H9 (cell line): ENCODE results near the gene NOSIP. TPM values are rescaled to one million over a fixed set of nuclear protein-coding genes. Genes with fewer than 3 reads are reported as not detected.
A peak's percentile ranks its signal among the peaks of the same experiment; 100 is the strongest.

Experiments used
- DNase-seq: peaks from one replicate; pipeline ENCODE4 v3.0.0-alpha.2; 2017
- H2AFZ ChIP-seq: one replicate; pipeline ENCODE4 v1.6.1; 2013; ENCODE audit warnings: mild to moderate bottlenecking, low read length, control low read depth, moderate library complexity
- H2AK5ac ChIP-seq: 2 replicates; pipeline ENCODE4 v1.6.1; 2013; ENCODE audit warnings: low read length, control low read depth, mixed read lengths; ENCODE audit not compliant: insufficient read length
- H2BK120ac ChIP-seq: one replicate; pipeline ENCODE4 v1.6.1; 2013; ENCODE audit warnings: low read depth, mild to moderate bottlenecking, low read length, control low read depth, inconsistent platforms; ENCODE audit not compliant: poor library complexity, severe bottlenecking
- H2BK12ac ChIP-seq: 2 replicates; pipeline ENCODE4 v1.6.1; 2013; ENCODE audit warnings: low read length, control low read depth, mixed read lengths, low read depth; ENCODE audit not compliant: insufficient read length
- H2BK15ac ChIP-seq: 2 replicates; pipeline ENCODE4 v1.6.1; 2013; ENCODE audit warnings: low read depth, low read length, control low read depth
- H2BK20ac ChIP-seq: one replicate; pipeline ENCODE4 v1.6.1; 2013; ENCODE audit warnings: low read depth, mild to moderate bottlenecking, low read length, control low read depth, inconsistent platforms; ENCODE audit not compliant: poor library complexity, severe bottlenecking
- H2BK5ac ChIP-seq: 2 replicates; pipeline ENCODE4 v1.6.1; 2013; ENCODE audit warnings: low read length, control low read depth, mixed read lengths; ENCODE audit not compliant: insufficient read length
- H3K14ac ChIP-seq: 2 replicates; pipeline ENCODE4 v1.6.1; 2013; ENCODE audit warnings: low read length, control low read depth; ENCODE audit not compliant: insufficient read depth
- H3K18ac ChIP-seq: 2 replicates; pipeline ENCODE4 v1.6.1; 2013; ENCODE audit warnings: low read depth, mild to moderate bottlenecking, mixed read lengths, low read length, control low read depth; ENCODE audit not compliant: insufficient read length
- H3K23ac ChIP-seq: 2 replicates; pipeline ENCODE4 v1.6.1; 2013; ENCODE audit warnings: low read length, control low read depth, mixed read lengths, low read depth; ENCODE audit not compliant: insufficient read length
- H3K23me2 ChIP-seq: 2 replicates; pipeline ENCODE4 v1.6.1; 2013; ENCODE audit warnings: low read depth, mild to moderate bottlenecking, mixed read lengths, low read length, control low read depth; ENCODE audit not compliant: insufficient read length, poor library complexity, severe bottlenecking
- H3K27ac ChIP-seq: 2 replicates; pipeline ENCODE4 v1.5.1; 2013; ENCODE audit warnings: low read length, control low read depth, mixed read lengths, low read depth; ENCODE audit not compliant: insufficient read length
- H3K27me3 ChIP-seq: 2 replicates; pipeline ENCODE4 v1.6.1; 2013; ENCODE audit warnings: low read length, control low read depth, inconsistent platforms; ENCODE audit not compliant: insufficient read depth
- H3K4ac ChIP-seq: 2 replicates; pipeline ENCODE4 v1.6.1; 2013; ENCODE audit warnings: low read depth, mild to moderate bottlenecking, control low read depth, inconsistent platforms, low read length, moderate library complexity
- H3K4me1 ChIP-seq: 2 replicates; pipeline ENCODE4 v1.6.1; 2013; ENCODE audit warnings: low read length, control low read depth, inconsistent platforms; ENCODE audit not compliant: insufficient read depth
- H3K4me2 ChIP-seq: 2 replicates; pipeline ENCODE4 v1.6.1; 2013; ENCODE audit warnings: low read length, control low read depth, mixed read lengths; ENCODE audit not compliant: insufficient read length, insufficient read depth
- H3K56ac ChIP-seq: 2 replicates; pipeline ENCODE4 v1.6.1; 2013; ENCODE audit warnings: low read depth, mild to moderate bottlenecking, mixed read lengths, low read length, control low read depth; ENCODE audit not compliant: insufficient read length
- H3K79me1 ChIP-seq: 2 replicates; pipeline ENCODE4 v1.6.1; 2013; ENCODE audit warnings: low read depth, mild to moderate bottlenecking, moderate library complexity, low read length, control low read depth, inconsistent platforms; ENCODE audit not compliant: insufficient read depth, poor library complexity, severe bottlenecking
- H3K79me2 ChIP-seq: 2 replicates; pipeline ENCODE4 v1.6.1; 2013; ENCODE audit warnings: low read length, control low read depth, inconsistent platforms; ENCODE audit not compliant: insufficient read depth
- H3K9ac ChIP-seq: 2 replicates; pipeline ENCODE4 v1.6.1; 2013; ENCODE audit warnings: low read length, control low read depth, mixed read lengths; ENCODE audit not compliant: insufficient read length; ENCODE audit errors: extremely low read depth
- H3K9me3 ChIP-seq: one replicate; pipeline ENCODE4 v1.6.1; 2013; ENCODE audit warnings: low read depth, low read length, inconsistent platforms; ENCODE audit not compliant: control insufficient read depth
- H3T11ph ChIP-seq: one replicate; pipeline ENCODE4 v1.6.1; 2013; ENCODE audit warnings: mild to moderate bottlenecking, low read length, control low read depth, inconsistent platforms
- H4K20me1 ChIP-seq: one replicate; pipeline ENCODE4 v1.6.1; 2013; ENCODE audit not compliant: control insufficient read depth, insufficient read length, insufficient read depth
- H4K5ac ChIP-seq: 2 replicates; pipeline ENCODE4 v1.6.1; 2013; ENCODE audit warnings: low read depth, mild to moderate bottlenecking, mixed read lengths, low read length, control low read depth; ENCODE audit not compliant: insufficient read length
- H4K8ac ChIP-seq: replicated peaks from 2 replicates; pipeline ENCODE4 v1.6.1; 2013; ENCODE audit warnings: low read length, control low read depth, mixed read lengths, low read depth; ENCODE audit not compliant: insufficient read length
- H4K91ac ChIP-seq: 2 replicates; pipeline ENCODE4 v1.6.1; 2013; ENCODE audit warnings: low read depth, mild to moderate bottlenecking, moderate library complexity, mixed read lengths, low read length, control low read depth; ENCODE audit not compliant: insufficient read length
- H3K27ac Mint-ChIP-seq, 3 experiments: 2 replicates in 2 of 3; 3 replicates in 1 of 3; pipeline ENCODE4 v1.8.0; 2020 to 2021; ENCODE audit warnings: mixed read lengths in 3 of 3, mild to moderate bottlenecking in 1 of 3, moderate library complexity in 1 of 3
- H3K27me3 Mint-ChIP-seq: 2 replicates; pipeline ENCODE4 v1.8.0; 2021; ENCODE audit warnings: low read depth, mild to moderate bottlenecking, moderate library complexity, mixed read lengths
- H3K36me3 Mint-ChIP-seq, 3 experiments: 2 replicates in 2 of 3; 3 replicates in 1 of 3; pipeline ENCODE4 v1.8.0; 2020 to 2021; ENCODE audit warnings: low read depth in 3 of 3, mixed read lengths in 3 of 3; ENCODE audit not compliant: insufficient read depth in 1 of 3
- H3K4me1 Mint-ChIP-seq, 2 experiments: 2 replicates each; pipeline ENCODE4 v1.8.0; 2020; ENCODE audit warnings: mixed read lengths in 2 of 2
- H3K4me3 Mint-ChIP-seq, 2 experiments: 2 replicates in 1 of 2; 3 replicates in 1 of 2; pipeline ENCODE4 v1.8.0; 2020 to 2021; ENCODE audit warnings: mild to moderate bottlenecking in 2 of 2, mixed read lengths in 2 of 2, moderate library complexity in 1 of 2
- H3K9me3 Mint-ChIP-seq, 2 experiments: 2 replicates in 1 of 2; 3 replicates in 1 of 2; pipeline ENCODE4 v1.8.0; 2020; ENCODE audit warnings: mild to moderate bottlenecking in 2 of 2, mixed read lengths in 2 of 2, moderate library complexity in 1 of 2
- CTCF ChIP-seq: fragments of 200-600 bp; sonication (generic); conservative IDR thresholded peaks from 3 replicates; pipeline ENCODE4 v1.8.0; 2021; ENCODE audit warnings: antibody characterized with exemption, mild to moderate bottlenecking
- WGBS: extraction: QIAGEN DNeasy Blood & Tissue Kit; methylation state at CpG from one replicate; pipeline ENCODE4 v1.1.7; 2013; ENCODE audit warnings: missing lambda C conversion rate, low lambda C conversion rate, mixed read lengths; ENCODE audit not compliant: insufficient read length; ENCODE audit errors: extremely low coverage; 5-methylcytosine and 5-hydroxymethylcytosine counted together
- total RNA-seq: library from RNA; stranded (reverse); gene quantifications from 2 replicates; pipeline ENCODE4 v1.2.1, GENCODE V29; 2021

NOSIP gene
- total RNA-seq, 1 experiment from 2014 or later, result 78.4 TPM

- H3K4me3 Mint-ChIP-seq, result 0 out of 5 replicates have a peak overlapping the region, but pooled peaks of 1 of the 2 experiments have one; percentile 10
- Histone ChIP-seq H2BK12ac (no peak overlapping the region), H3K27me3 (no peaks in the 10 kb centered on the region), H3T11ph (no peak overlapping the region), H2BK120ac (no peak overlapping the region), H3K79me1 (no peaks in the 10 kb centered on the region), H2BK20ac (no peak overlapping the region), H3K56ac (no peak overlapping the region), H2BK15ac (no peak overlapping the region), H4K91ac (no peak overlapping the region), H3K27ac (no peak overlapping the region), H3K9me3 (no peaks in the 10 kb centered on the region), H3K79me2 (no peaks in the 10 kb centered on the region; the same call in 1 of the 2 replicates), H3K4ac (no peak overlapping the region), H4K8ac (no peak overlapping the region), H3K18ac (no peak overlapping the region), H4K5ac (no peak overlapping the region), H2BK5ac (no peak overlapping the region), H2AK5ac (no peak overlapping the region), H3K23ac (no peak overlapping the region), H3K4me2 (no peak overlapping the region), H4K20me1 (no peaks in the 10 kb centered on the region), H3K9ac (no peak overlapping the region), H3K23me2 (peaks cover 9% of the 10 kb centered on the region), H2AFZ (no peak overlapping the region), H3K14ac (no peak overlapping the region), H3K4me1 (peaks cover 2% of the 10 kb centered on the region; the same call in 1 of the 2 replicates)
- H3K4me1 Mint-ChIP-seq, result peaks cover 9 to 26% of the 10 kb centered on the region in 2 experiments
- no peaks in the 10 kb centered on the region for H3K9me3 Mint-ChIP-seq
- peak overlapping the region; percentile 82 to 91 (median 85); a peak in 4 of 7 replicates for H3K27ac Mint-ChIP-seq
- no peak for TF ChIP-seq CTCF
- H3K27me3 Mint-ChIP-seq, result no peaks in the 10 kb centered on the region
- peaks cover 25 to 28% (median 26%) of the 10 kb centered on the region in 3 experiments for H3K36me3 Mint-ChIP-seq
- WGBS, result no CpG with 5 or more reads among the region's 15 CpGs
- peak; percentile 50 for DNase-seq
These were observed 20.4 kb downstream of the NOSIP start for GRCh38 chr19:49559928-49560327.
